AG04450 (cell line): ENCODE data around the gene APOL1. TPM values are rescaled to one million over a fixed set of nuclear protein-coding genes. Genes with fewer than 3 reads are reported as not detected.
"Not testable (repeated sequence)": the region's sequence is repeated elsewhere in the genome, so short reads cannot be mapped to it uniquely, and the experiment has no call there.

ENCODE experiments used
- CTCF ChIA-PET: fragments of 300-600, 350-600 bp; formaldehyde crosslinking; extraction: SDS; loops from one replicate; lab custom pipeline; 2022; ENCODE audit warnings: antibody characterized with exemption, inconsistent platforms; lab: Charles Lee
- POLR2A ChIA-PET: fragments of 350-600 bp; formaldehyde crosslinking; extraction: SDS; loops from one replicate; lab custom pipeline; 2021; ENCODE audit warnings: antibody characterized with exemption, inconsistent platforms; lab: Yijun Ruan, JAX
- DNase-seq: peaks from one replicate; pipeline ENCODE4 v3.0.0-alpha.2; 2011; ENCODE audit warnings: low read depth, low spot score
- H3K27ac ChIP-seq: one replicate; pipeline ENCODE4 v1.5.1; 2012; ENCODE audit warnings: low read depth, low read length, control low read depth
- H3K27me3 ChIP-seq: one replicate; pipeline ENCODE4 v1.6.0; 2012; ENCODE audit warnings: low read length; ENCODE audit not compliant: control insufficient read depth, insufficient read depth
- H3K4me3 ChIP-seq: 2 replicates; pipeline ENCODE4 v1.5.1; 2011; ENCODE audit warnings: mild to moderate bottlenecking, low read depth, low read length, control low read depth
- H3K9me3 ChIP-seq: 2 replicates; pipeline ENCODE4 v1.5.1; 2012; ENCODE audit warnings: low read length; ENCODE audit not compliant: control insufficient read depth, insufficient read depth
- CTCF ChIP-seq: IDR thresholded peaks from 2 replicates; pipeline ENCODE4 v1.5.1; 2011; ENCODE audit warnings: low read depth, low read length, control low read depth, inconsistent platforms
- polyA plus RNA-seq: library from polyadenylated mRNA; depleted of rRNA; stranded (reverse); fragments of >200 nt; gene quantifications from 2 replicates; pipeline ENCODE4 v1.2.3, GENCODE V29; 2011

Gene APOL1
- polyA plus RNA-seq, 1 experiment: 3.8 TPM

DNA sequence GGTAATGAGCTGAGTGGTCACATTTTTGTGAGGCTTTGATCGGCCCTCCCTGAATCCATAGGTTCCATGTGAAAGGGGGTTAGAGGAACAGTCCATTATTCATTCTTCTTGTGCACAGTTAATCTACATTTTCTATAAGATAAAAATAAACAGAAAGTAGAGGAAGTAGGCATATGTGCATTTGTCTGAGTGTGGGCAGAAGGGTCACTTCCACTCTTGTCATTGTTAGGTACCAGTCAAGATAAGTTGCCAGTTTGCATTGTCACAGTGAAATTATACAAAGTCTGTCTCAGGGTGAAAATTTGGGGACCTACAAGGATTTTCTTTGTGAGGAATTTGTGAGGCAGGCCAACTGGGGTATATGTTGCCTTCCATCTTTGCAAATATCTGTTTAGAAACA is 46.7 kb upstream of the APOL1 start:
- H3K4me3 ChIP-seq: no peak overlapping the region
- ChIA-PET POLR2A (no interaction called here), CTCF (no interaction called here)
- H3K9me3 ChIP-seq: no peaks in the 10 kb centered on the region
- no peak for DNase-seq
- TF ChIP-seq CTCF: no peak
- H3K27me3 ChIP-seq: peaks cover 6% of the 10 kb centered on the region
- no peak overlapping the region for H3K27ac ChIP-seq

DNA sequence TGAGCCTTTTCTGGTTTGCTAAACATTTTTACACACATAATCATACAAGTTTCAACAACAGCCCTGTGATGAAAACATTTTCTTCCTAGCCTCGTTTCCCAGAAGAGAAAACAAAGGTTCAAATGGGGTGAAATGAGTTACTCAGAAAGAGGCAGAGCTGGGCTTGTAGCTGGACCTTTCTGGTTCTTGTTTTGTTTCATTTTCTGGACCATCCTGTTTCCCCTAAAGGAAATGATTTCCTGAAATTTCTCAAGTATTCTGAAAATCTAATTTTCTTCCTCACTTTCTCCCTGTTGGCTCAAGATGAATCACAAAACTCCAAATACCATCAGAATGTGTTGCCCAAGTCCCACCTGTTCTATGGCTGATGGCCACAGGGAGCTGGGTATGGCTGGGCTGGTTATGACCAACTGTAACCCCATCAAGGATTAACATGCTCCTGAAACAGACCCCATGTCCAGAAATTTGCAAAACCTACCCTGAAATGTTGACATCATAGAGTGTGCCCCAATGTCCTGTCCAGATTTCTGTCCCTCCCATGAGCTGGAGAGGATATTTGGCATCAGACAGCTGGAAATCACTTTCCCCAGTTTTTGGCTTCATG is 44.7 kb upstream of the APOL1 start:
- H3K4me3 ChIP-seq: no peak overlapping the region
- H3K27me3 ChIP-seq: peaks cover 19% of the 10 kb centered on the region
- CTCF ChIA-PET: no interaction called here
- no peak overlapping the region for H3K27ac ChIP-seq
- no peaks in the 10 kb centered on the region for H3K9me3 ChIP-seq
- POLR2A ChIA-PET: no interaction called here
- DNase-seq: no peak
- no peak for TF ChIP-seq CTCF

DNA sequence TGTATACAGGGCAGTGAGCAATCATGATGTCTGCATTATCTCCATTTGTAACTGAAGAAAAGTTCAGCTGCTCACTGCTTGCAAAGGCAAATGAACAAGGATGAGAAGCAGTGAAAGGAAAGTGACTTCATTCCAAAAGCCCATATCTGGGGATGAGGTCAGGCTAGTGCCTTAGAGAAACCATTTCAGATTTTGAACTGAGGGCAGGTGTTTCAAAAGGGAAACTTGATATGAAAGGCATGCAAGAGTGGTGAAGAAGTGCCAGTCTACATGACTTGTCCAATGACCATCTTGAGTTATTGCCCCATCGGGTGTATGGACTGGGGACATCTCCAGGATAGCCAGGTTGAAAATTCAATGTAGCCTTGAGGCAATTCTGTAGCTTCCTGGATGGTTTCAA is 44.0 kb upstream of the APOL1 start:
- no peaks in the 10 kb centered on the region for H3K9me3 ChIP-seq
- no peak overlapping the region for H3K4me3 ChIP-seq
- CTCF ChIA-PET: no interaction called here
- peaks cover 24% of the 10 kb centered on the region for H3K27me3 ChIP-seq
- POLR2A ChIA-PET: no interaction called here
- no peak for DNase-seq
- H3K27ac ChIP-seq: no peak overlapping the region
- TF ChIP-seq CTCF: no peak

GRCh38 chr22:36209488-36209908 is 43.4 kb upstream of the APOL1 start:
- DNase-seq, H3K4me3 ChIP-seq, CTCF ChIA-PET, H3K9me3 ChIP-seq, POLR2A ChIA-PET, H3K27ac ChIP-seq: not testable (repeated sequence)
- peaks cover 30% of the 10 kb centered on the region for H3K27me3 ChIP-seq

GRCh38 chr22:36210224-36210623 is 42.7 kb upstream of the APOL1 start:
- TF ChIP-seq CTCF: no peak
- H3K4me3 ChIP-seq: no peak overlapping the region
- peaks cover 35% of the 10 kb centered on the region for H3K27me3 ChIP-seq
- no peak for DNase-seq
- ChIA-PET CTCF (no interaction called here), POLR2A (no interaction called here)
- H3K27ac ChIP-seq: no peak overlapping the region
- no peaks in the 10 kb centered on the region for H3K9me3 ChIP-seq
